ENCODE results near the gene USP35.

DNA sequence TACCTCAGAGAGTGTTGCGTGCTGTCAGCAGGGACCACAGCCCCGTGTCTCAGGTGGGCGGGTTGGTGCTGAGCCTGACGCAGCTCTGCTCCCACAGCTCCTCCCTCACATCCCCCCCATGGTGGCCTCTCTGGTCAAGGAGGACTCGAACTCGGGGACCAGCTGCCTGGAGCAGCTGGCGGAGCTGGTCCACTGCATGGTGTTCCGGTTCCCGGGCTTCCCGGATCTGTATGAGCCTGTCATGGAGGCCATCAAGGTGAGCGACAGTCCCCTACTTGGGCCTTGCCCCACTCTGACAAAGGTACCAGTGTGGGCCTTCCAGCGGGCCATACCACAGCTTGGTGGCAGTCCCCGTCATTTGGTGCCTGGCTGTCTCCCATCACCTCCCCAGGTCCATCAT lies 11.8 kb downstream of the USP35 start:
- TF ChIP-seq EZH2 (IDR thresholded peaks at IDR 0.05; ENCODE audit: insufficient read depth, poor library complexity, severe bottlenecking), result no peak
- no peak for TF ChIP-seq EZH2phosphoT487 (IDR thresholded peaks at IDR 0.05; ENCODE audit: insufficient read depth, low read depth)
